SK-N-MC (cell line): ENCODE results near the gene HES7.

Source experiments
- EZH2 ChIP-seq: fragments of 200-600 bp; sonication (generic); IDR thresholded peaks from one replicate; pipeline ENCODE4 v1.6.1; 2017; ENCODE audit warnings: antibody characterized with exemption
- FOXP2 ChIP-seq: optimal IDR thresholded peaks from 2 replicates; pipeline ENCODE3; 2011; ENCODE audit warnings: mild to moderate bottlenecking, moderate library complexity; ENCODE audit not compliant: insufficient read depth; ENCODE audit errors: extremely low read length, control extremely low read depth
- POLR2AphosphoS5 ChIP-seq: IDR thresholded peaks from 2 replicates; pipeline ENCODE4 v1.6.1; 2012; ENCODE audit warnings: mild to moderate bottlenecking, low read depth, low read length, borderline replicate concordance

DNA sequence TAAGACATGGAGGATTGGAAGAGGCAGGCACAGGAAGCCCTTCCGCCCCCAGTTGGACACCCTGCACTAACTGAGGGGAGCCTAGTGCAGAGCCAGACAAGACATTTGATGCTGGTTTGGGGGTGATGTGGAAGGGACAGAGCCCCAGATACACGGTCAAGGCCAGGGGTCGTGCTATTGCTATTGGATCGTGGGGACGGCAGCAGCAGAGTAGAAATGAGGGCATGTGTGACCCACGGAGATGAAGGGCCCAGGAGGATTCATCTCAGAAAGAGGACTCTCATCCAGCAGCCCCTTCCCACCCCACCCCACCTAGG is 40.9 kb upstream of the HES7 start:
- TF ChIP-seq EZH2 (no peak), FOXP2 (no peak), POLR2AphosphoS5 (no peak)
